Measurements from ENCODE around the gene PPP2R5E. TPM values are rescaled to one million over a fixed set of nuclear protein-coding genes. Genes with fewer than 3 reads are reported as not detected.

PPP2R5E gene
- polyA plus RNA-seq, 3 donors = 8.9 to 26.3 (median 15.1) TPM

- Mint-ChIP-seq H3K27me3 (ENCODE audit: low read depth in 3 of 3) (peaks cover 0 to 2% (median 0%) of the 10 kb centered on the region in 3 donors), H3K36me3 (peaks cover 0 to 2% of the 10 kb centered on the region in 2 donors), H3K27ac (no peak overlapping the region), H3K9me3 (no peaks in the 10 kb centered on the region), H3K4me3 (no peak overlapping the region), H3K4me1 (peaks cover 15% of the 10 kb centered on the region)
- no peaks in the 10 kb centered on the region for H3K36me3 ChIP-seq (replicated peaks in 1 of 2; ENCODE audit: control insufficient read depth in 1 of 2, insufficient read depth in 2 of 2, low read length in 2 of 2)
- no peak overlapping the region for H2AFZ ChIP-seq (ENCODE audit: insufficient read depth, low read depth, low read length, poor library complexity, severe bottlenecking)
- peaks cover 92% of the 10 kb centered on the region for H4K20me1 ChIP-seq (ENCODE audit: insufficient read depth, low read length)
- H3K4me3 ChIP-seq (replicated peaks in 1 of 3; ENCODE audit: low read depth in 2 of 3, low read length in 3 of 3) = peak overlapping the region in 1 of 3 experiments; percentile 36
- H3K79me2 ChIP-seq (ENCODE audit: insufficient read depth, low read length) = peaks cover 75% of the 10 kb centered on the region
- H3K9me3 ChIP-seq (replicated peaks in 1 of 2; ENCODE audit: control insufficient read depth in 1 of 2, insufficient read depth in 1 of 2, low read length in 2 of 2) = no peaks in the 10 kb centered on the region
- peaks cover 29 to 47% of the 10 kb centered on the region in 2 donors for H3K4me1 ChIP-seq (ENCODE audit: control insufficient read depth in 1 of 2, insufficient read depth in 2 of 2, low read length in 2 of 2)
- peak overlapping the region; percentile 55 for H3K4me2 ChIP-seq (replicated peaks; ENCODE audit: extremely low read depth, low read length, poor library complexity, severe bottlenecking)
- TF ChIP-seq CTCF (IDR thresholded peaks at IDR 0.05) = no peak
- intact Hi-C loops (cut with micrococcal nuclease) = no loop called here
- no peak overlapping the region for H3K9ac ChIP-seq (ENCODE audit: insufficient read depth, low read length, poor library complexity, severe bottlenecking)
- H3K27me3 ChIP-seq (ENCODE audit: control insufficient read depth in 2 of 2, insufficient read depth in 2 of 2, low read length in 2 of 2) = no peaks in the 10 kb centered on the region
- peak; percentile 29 to 62 (median 49) for DNase-seq
- 23% methylated on average over 3 of the region's 7 CpGs for WGBS (ENCODE audit: insufficient coverage)
- peak overlapping the region in 1 of 2 donors; percentile 77 for H3K27ac ChIP-seq (ENCODE audit: low read depth in 1 of 2, low read length in 2 of 2)
Measured at GRCh38 chr14:63472986-63473788, 70.0 kb downstream of the PPP2R5E start.

- H3K4me2 ChIP-seq (replicated peaks; ENCODE audit: extremely low read depth, low read length, poor library complexity, severe bottlenecking) = peak overlapping the region; percentile 25
- peaks cover 0 to 2% (median 0%) of the 10 kb centered on the region in 3 donors for H3K27me3 Mint-ChIP-seq (ENCODE audit: low read depth in 3 of 3)
- TF ChIP-seq CTCF (IDR thresholded peaks at IDR 0.05) = no peak
Measured at GRCh38 chr14:63470962-63471793, 72.0 kb downstream of the PPP2R5E start.

More at GRCh38 chr14:63470962-63471793, 72.0 kb downstream of the PPP2R5E start:
- Mint-ChIP-seq H3K4me1 (peaks cover 8% of the 10 kb centered on the region), H3K36me3 (peaks cover 0 to 2% of the 10 kb centered on the region in 2 donors), H3K27ac (peak overlapping the region in 4 of 7 donors; percentile 27 to 81 (median 33)), H3K9me3 (no peaks in the 10 kb centered on the region), H3K4me3 (no peak overlapping the region)
- H3K27me3 ChIP-seq (ENCODE audit: control insufficient read depth in 2 of 2, insufficient read depth in 2 of 2, low read length in 2 of 2) = no peaks in the 10 kb centered on the region
- no peak overlapping the region for H2AFZ ChIP-seq (ENCODE audit: insufficient read depth, low read depth, low read length, poor library complexity, severe bottlenecking)
- WGBS (ENCODE audit: insufficient coverage) = no CpG with 5 or more reads among the region's 3 CpGs
- DNase-seq = peak; percentile 30 to 66 (median 64)
- H4K20me1 ChIP-seq (ENCODE audit: insufficient read depth, low read length) = peaks cover 96% of the 10 kb centered on the region
- no peaks in the 10 kb centered on the region for H3K36me3 ChIP-seq (replicated peaks in 1 of 2; ENCODE audit: control insufficient read depth in 1 of 2, insufficient read depth in 2 of 2, low read length in 2 of 2)
- H3K9me3 ChIP-seq (replicated peaks in 1 of 2; ENCODE audit: control insufficient read depth in 1 of 2, insufficient read depth in 1 of 2, low read length in 2 of 2) = no peaks in the 10 kb centered on the region
- H3K4me1 ChIP-seq (ENCODE audit: control insufficient read depth in 1 of 2, insufficient read depth in 2 of 2, low read length in 2 of 2) = peaks cover 29 to 42% of the 10 kb centered on the region in 2 donors
- no peak overlapping the region for H3K9ac ChIP-seq (ENCODE audit: insufficient read depth, low read length, poor library complexity, severe bottlenecking)
- H3K27ac ChIP-seq (ENCODE audit: low read depth in 1 of 2, low read length in 2 of 2) = no peak overlapping the region
- no peak overlapping the region for H3K4me3 ChIP-seq (replicated peaks in 1 of 3; ENCODE audit: low read depth in 2 of 3, low read length in 3 of 3)
- intact Hi-C loops (cut with micrococcal nuclease) = no loop called here
- peaks cover 78% of the 10 kb centered on the region for H3K79me2 ChIP-seq (ENCODE audit: insufficient read depth, low read length)
